B cell (primary cell): ENCODE measurements around the gene HMG20A.

Experiments used
- CTCF ChIP-seq: fragments of 200-600 bp; IDR thresholded peaks from one replicate; pipeline ENCODE4 v1.8.0; 2022; ENCODE audit warnings: antibody characterized with exemption, mild to moderate bottlenecking
- EZH2 ChIP-seq: IDR thresholded peaks from 2 replicates; pipeline ENCODE4 v1.6.1; 2012; ENCODE audit warnings: borderline replicate concordance, low read depth, mild to moderate bottlenecking, moderate library complexity, low read length; ENCODE audit not compliant: insufficient read depth, poor library complexity, severe bottlenecking

GRCh38 chr15:77398927-77399326, 21.8 kb upstream of the HMG20A start:
- no peak for TF ChIP-seq CTCF
- TF ChIP-seq EZH2, result no peak
